ENCODE measurements around the gene TMEM208. TPM values are rescaled to one million over a fixed set of nuclear protein-coding genes. Genes with fewer than 3 reads are reported as not detected.

The TMEM208 gene
- total and polyA plus RNA-seq, 2 of the 8 experiments (the other 6 are each of a cell fraction or from before 2014, with no cell fraction given), result 37.7 to 100.0 TPM

DNA sequence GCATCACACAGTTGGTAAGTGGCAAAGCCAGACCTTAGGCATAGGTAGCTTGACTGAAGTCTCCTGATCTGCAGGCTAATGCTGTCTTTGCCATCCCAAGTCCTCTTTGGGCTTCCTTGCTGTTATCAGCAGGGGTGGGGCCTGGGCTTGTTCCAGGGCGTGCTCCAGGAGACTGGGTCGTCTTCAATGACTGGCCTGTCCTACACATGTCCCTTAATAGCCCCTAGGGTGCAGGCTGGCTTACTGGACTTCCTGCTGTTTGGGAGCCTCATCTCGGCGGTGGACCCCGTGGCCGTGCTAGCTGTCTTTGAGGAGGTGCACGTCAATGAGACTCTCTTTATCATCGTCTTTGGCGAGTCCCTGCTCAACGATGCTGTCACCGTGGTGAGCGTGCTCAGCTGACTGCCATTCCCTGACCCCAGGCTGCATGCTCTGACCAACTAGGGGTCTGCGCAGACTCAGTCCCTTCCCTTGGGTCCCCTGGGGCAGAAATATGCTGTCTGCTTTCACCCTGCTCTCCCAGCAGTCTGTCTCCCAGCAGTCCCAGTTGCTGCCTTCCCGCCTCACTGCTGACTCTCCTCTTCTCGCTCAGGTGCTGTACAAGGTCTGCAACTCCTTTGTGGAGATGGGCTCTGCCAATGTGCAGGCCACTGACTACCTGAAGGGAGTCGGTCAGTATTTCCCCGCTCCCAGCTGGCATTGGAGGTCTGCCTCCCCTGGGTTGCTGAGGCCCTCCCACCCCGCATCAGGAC lies 28.0 kb downstream of the TMEM208 start:
- H4K5ac ChIP-seq (ENCODE audit: insufficient read length, low read depth, low read length), result no peak overlapping the region
- no peak overlapping the region for H3K23ac ChIP-seq (ENCODE audit: insufficient read length)
- no peaks in the 10 kb centered on the region for H3K9me3 ChIP-seq (ENCODE audit: insufficient read depth in 2 of 2, low read depth in 1 of 2, low read length in 1 of 2)
- no peak overlapping the region for H3K27ac ChIP-seq (ENCODE audit: low read depth, low read length)
- no peak overlapping the region for H3K9ac ChIP-seq (replicated peaks in 1 of 4; ENCODE audit: extremely low read depth in 1 of 4, low read depth in 3 of 4, low read length in 3 of 4)
- H2BK12ac ChIP-seq (ENCODE audit: low read depth, low read length), result no peak overlapping the region
- no peak overlapping the region for H4K91ac ChIP-seq (replicated peaks; ENCODE audit: insufficient read length, low read length)
- no peak overlapping the region for H2BK15ac ChIP-seq (ENCODE audit: low read length)
- H3K14ac ChIP-seq (ENCODE audit: insufficient read length), result no peak overlapping the region
- peaks cover 3 to 9% of the 10 kb centered on the region in 2 experiments for H4K20me1 ChIP-seq (replicated peaks in 1 of 2; ENCODE audit: control insufficient read depth in 1 of 2, insufficient read depth in 2 of 2, low read length in 2 of 2)
- DNase-seq (ENCODE audit: low read depth in 1 of 2, low spot score in 2 of 2) (no peak), FAIRE-seq (no peak)
- CTCF ChIA-PET (ENCODE audit: partially characterized antibody), result interaction anchor here (2.6 kb wide), 1 partner anchor 30 kb away, joined by 12 read pairs; no protein-coding TSS in a partner anchor
- H3K79me1 ChIP-seq (ENCODE audit: low read depth, low read length), result no peaks in the 10 kb centered on the region; the same call in 1 of the 2 replicates
- TF ChIP-seq PHF8 (conservative IDR thresholded peaks at IDR 0.05; ENCODE audit: low read depth, low read length) (no peak), HDAC2 (IDR thresholded peaks at IDR 0.05; ENCODE audit: borderline replicate concordance in 1 of 2, low read depth in 2 of 2, low read length in 2 of 2) (no peak), KDM4A (IDR thresholded peaks at IDR 0.05; ENCODE audit: low read depth, low read length, severe bottlenecking) (no peak), GABPA (IDR thresholded peaks at IDR 0.05; ENCODE audit: borderline replicate concordance, insufficient read depth, low read length) (no peak), CHD2 (IDR thresholded peaks at IDR 0.05; ENCODE audit: low read length) (no peak), ASH2L (IDR thresholded peaks at IDR 0.05; ENCODE audit: low read length) (no peak)
- TF ChIP-seq, protein P1, sequence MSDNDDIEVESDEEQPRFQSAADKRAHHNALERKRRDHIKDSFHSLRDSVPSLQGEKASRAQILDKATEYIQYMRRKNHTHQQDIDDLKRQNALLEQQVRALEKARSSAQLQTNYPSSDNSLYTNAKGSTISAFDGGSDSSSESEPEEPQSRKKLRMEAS (IDR thresholded peaks at IDR 0.05), result no peak
- H3K27me3 ChIP-seq (replicated peaks in 1 of 4; ENCODE audit: control insufficient read depth in 3 of 4, extremely low read depth in 1 of 4, insufficient read depth in 3 of 4, low read length in 3 of 4), result peaks cover 0 to 6% (median 1%) of the 10 kb centered on the region in 4 experiments; a peak in 4 of 7 replicates
- H3K56ac ChIP-seq (replicated peaks; ENCODE audit: insufficient read length, low read depth, low read length), result no peak overlapping the region
- no peaks in the 10 kb centered on the region; a peak in 1 of 7 replicates for H3K4me1 ChIP-seq (replicated peaks in 1 of 4; ENCODE audit: control insufficient read depth in 3 of 4, insufficient read depth in 4 of 4, low read length in 3 of 4)
- no peak overlapping the region for H3K4me2 ChIP-seq (ENCODE audit: insufficient read depth in 1 of 2, low read depth in 2 of 2, low read length in 2 of 2)
- H2BK20ac ChIP-seq (ENCODE audit: low read length), result no peak overlapping the region
- no peak overlapping the region for H2AK5ac ChIP-seq (ENCODE audit: low read depth, low read length)
- 92% methylated on average over 18 of the region's 18 CpGs; no CpG with 5 or more reads in 1 of the 2 experiments for WGBS, 2 experiments (ENCODE audit: extremely low coverage in 1 of 2, insufficient coverage in 1 of 2, insufficient read length in 1 of 2, insufficient replicate concordance in 2 of 2, low coverage in 1 of 2, low lambda C conversion rate in 2 of 2, missing lambda C conversion rate in 1 of 2)
- POLR2A ChIA-PET (ENCODE audit: partially characterized antibody), result no interaction called here
- no peak overlapping the region for H3K4ac ChIP-seq (replicated peaks; ENCODE audit: insufficient read length, low read depth, low read length)
- H4K8ac ChIP-seq (ENCODE audit: extremely low read depth, insufficient read depth, low read length), result no peak overlapping the region
- H3K4me3 ChIP-seq (ENCODE audit: extremely low read depth in 1 of 4, insufficient read depth in 2 of 4, low read depth in 3 of 4, low read length in 4 of 4), result no peak overlapping the region
- H3K23me2 ChIP-seq (ENCODE audit: low read depth, low read length), result no peaks in the 10 kb centered on the region
- no peak overlapping the region for H2AFZ ChIP-seq (ENCODE audit: low read length)
- H2BK5ac ChIP-seq (ENCODE audit: low read depth, low read length), result no peak overlapping the region; the same call in 1 of the 2 replicates
- H3K79me2 ChIP-seq (ENCODE audit: control insufficient read depth in 1 of 2, insufficient read depth in 2 of 2, low read length in 2 of 2), result no peaks in the 10 kb centered on the region
- no peak overlapping the region for H3K18ac ChIP-seq (ENCODE audit: extremely low read depth, low read length)
- H2BK120ac ChIP-seq (replicated peaks; ENCODE audit: low read depth, low read length), result no peak overlapping the region
- H3K36me3 ChIP-seq (ENCODE audit: control insufficient read depth in 2 of 4, insufficient read depth in 4 of 4, low read length in 3 of 4), result peaks cover 0 to 2% (median 0%) of the 10 kb centered on the region in 4 experiments; a peak in 2 of 8 replicates
